Astrocyte (in vitro differentiated cells and primary cell): ENCODE measurements around the gene ARHGEF40.

Experiments used
- EZH2 ChIP-seq: IDR thresholded peaks from 2 replicates; pipeline ENCODE4 v1.6.1; 2012; ENCODE audit warnings: mild to moderate bottlenecking, low read length, inconsistent platforms; ENCODE audit not compliant: insufficient read depth
- TF ChIP-seq, protein P1 (sequence below): IDR thresholded peaks from 2 replicates; pipeline ENCODE4 v1.5.1; 2011; ENCODE audit warnings: low read depth, mild to moderate bottlenecking, inconsistent platforms, low read length, moderate library complexity; ENCODE audit not compliant: insufficient read depth

DNA sequence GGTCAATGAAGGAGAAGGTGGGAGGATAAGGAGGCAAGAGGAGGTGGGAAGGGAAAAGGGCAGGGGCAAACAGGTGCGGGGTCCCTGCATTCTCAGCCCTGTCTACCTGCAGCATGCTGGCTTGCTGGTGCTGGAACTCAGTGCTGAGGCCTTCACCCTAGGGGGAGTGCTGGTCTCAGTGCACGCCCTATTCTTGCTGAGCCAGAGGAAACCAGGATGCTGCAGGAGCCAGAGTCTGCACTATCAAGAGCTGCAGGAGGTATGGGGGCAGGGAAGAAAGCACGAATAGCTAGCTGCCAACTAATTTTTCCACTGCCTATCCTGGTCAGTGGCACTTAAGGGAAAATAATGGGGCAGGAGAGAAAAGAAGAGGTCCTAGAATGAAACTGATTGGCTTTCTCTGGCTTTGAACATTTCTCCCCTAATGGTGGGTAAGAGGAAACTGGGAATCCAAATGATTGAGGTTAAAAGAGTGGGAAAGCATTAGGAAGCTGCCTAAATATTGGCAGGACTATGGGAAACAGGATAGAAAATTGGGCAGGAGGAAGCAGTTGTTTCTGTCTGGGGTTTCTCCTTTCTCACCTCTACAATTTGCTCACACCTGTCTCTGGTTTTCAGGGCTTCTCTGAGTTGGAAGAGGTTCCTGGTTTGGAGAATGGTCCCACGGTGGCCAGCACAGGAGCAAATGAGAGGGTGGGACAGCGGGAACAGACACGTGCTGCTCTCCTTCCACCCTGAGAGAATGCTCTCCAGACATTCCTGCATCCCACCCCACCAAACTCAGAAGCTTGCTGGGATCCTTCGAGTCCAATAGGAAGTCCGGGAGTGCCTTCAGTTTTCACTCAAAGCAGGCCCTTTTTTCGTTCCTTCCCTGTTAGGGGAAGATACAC lies 32.7 kb downstream of the ARHGEF40 start:
- TF ChIP-seq, protein P1, sequence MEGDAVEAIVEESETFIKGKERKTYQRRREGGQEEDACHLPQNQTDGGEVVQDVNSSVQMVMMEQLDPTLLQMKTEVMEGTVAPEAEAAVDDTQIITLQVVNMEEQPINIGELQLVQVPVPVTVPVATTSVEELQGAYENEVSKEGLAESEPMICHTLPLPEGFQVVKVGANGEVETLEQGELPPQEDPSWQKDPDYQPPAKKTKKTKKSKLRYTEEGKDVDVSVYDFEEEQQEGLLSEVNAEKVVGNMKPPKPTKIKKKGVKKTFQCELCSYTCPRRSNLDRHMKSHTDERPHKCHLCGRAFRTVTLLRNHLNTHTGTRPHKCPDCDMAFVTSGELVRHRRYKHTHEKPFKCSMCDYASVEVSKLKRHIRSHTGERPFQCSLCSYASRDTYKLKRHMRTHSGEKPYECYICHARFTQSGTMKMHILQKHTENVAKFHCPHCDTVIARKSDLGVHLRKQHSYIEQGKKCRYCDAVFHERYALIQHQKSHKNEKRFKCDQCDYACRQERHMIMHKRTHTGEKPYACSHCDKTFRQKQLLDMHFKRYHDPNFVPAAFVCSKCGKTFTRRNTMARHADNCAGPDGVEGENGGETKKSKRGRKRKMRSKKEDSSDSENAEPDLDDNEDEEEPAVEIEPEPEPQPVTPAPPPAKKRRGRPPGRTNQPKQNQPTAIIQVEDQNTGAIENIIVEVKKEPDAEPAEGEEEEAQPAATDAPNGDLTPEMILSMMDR = no peak
- TF ChIP-seq EZH2 = no peak
